ENCODE results near the gene KCNAB1.

The KCNAB1 gene

GRCh38 chr3:156144060-156144459 is 23.7 kb downstream of the KCNAB1 start:
- H3K9me3 ChIP-seq = no peaks in the 10 kb centered on the region
- no peak overlapping the region for H3K27ac ChIP-seq
- TF ChIP-seq, protein P1, sequence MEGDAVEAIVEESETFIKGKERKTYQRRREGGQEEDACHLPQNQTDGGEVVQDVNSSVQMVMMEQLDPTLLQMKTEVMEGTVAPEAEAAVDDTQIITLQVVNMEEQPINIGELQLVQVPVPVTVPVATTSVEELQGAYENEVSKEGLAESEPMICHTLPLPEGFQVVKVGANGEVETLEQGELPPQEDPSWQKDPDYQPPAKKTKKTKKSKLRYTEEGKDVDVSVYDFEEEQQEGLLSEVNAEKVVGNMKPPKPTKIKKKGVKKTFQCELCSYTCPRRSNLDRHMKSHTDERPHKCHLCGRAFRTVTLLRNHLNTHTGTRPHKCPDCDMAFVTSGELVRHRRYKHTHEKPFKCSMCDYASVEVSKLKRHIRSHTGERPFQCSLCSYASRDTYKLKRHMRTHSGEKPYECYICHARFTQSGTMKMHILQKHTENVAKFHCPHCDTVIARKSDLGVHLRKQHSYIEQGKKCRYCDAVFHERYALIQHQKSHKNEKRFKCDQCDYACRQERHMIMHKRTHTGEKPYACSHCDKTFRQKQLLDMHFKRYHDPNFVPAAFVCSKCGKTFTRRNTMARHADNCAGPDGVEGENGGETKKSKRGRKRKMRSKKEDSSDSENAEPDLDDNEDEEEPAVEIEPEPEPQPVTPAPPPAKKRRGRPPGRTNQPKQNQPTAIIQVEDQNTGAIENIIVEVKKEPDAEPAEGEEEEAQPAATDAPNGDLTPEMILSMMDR (IDR thresholded peaks at IDR 0.05) = no peak
- no peaks in the 10 kb centered on the region for H3K4me1 ChIP-seq (ENCODE audit: control insufficient read depth in 1 of 2, insufficient read depth in 1 of 2, low read depth in 1 of 2, low read length in 1 of 2)
- peaks cover 27% of the 10 kb centered on the region for H3K27me3 ChIP-seq
- H3K4me3 ChIP-seq (ENCODE audit: low read depth in 1 of 2, low read length in 1 of 2) = no peak overlapping the region
- no peaks in the 10 kb centered on the region for H3K36me3 ChIP-seq

DNA sequence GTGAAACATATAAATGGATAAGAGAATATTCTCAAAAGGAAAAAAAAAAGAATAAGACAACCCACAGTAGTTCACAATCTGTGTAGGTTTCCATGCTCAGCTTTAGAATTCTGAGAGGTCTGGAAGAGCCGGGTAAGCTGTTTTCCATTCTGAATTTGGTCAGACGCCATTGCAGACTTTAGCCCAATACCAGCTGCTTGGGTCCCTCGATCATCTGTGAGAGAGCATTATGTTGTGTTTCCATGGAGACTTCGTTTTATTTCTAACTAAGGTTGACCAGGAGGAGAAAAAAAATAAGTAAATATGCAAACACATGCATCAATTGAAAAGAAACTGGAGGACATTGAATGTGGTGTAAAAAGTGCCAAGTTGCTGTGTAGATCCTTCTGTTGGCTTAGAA is 25.5 kb downstream of the KCNAB1 start:
- H3K9me3 ChIP-seq = no peaks in the 10 kb centered on the region
- TF ChIP-seq, protein P1 (IDR thresholded peaks at IDR 0.05) = no peak
- peaks cover 27% of the 10 kb centered on the region for H3K27me3 ChIP-seq

GRCh38 chr3:156148345-156148945 is 28.1 kb downstream of the KCNAB1 start:
- no peaks in the 10 kb centered on the region for H3K9me3 ChIP-seq
- H3K4me3 ChIP-seq (ENCODE audit: low read depth in 1 of 2, low read length in 1 of 2) = no peak overlapping the region
- TF ChIP-seq, protein P1 (IDR thresholded peaks at IDR 0.05) = no peak

More for the DNA sequence above, 25.5 kb downstream of the KCNAB1 start:
- no peak overlapping the region for H3K27ac ChIP-seq
- H3K4me3 ChIP-seq (ENCODE audit: low read depth in 1 of 2, low read length in 1 of 2) = no peak overlapping the region
- H3K4me1 ChIP-seq (ENCODE audit: control insufficient read depth in 1 of 2, insufficient read depth in 1 of 2, low read depth in 1 of 2, low read length in 1 of 2) = no peaks in the 10 kb centered on the region
- no peaks in the 10 kb centered on the region for H3K36me3 ChIP-seq

GRCh38 chr3:156148946-156149381 is 28.6 kb downstream of the KCNAB1 start:
- no peaks in the 10 kb centered on the region for H3K9me3 ChIP-seq
- H3K27me3 ChIP-seq = peaks cover 27% of the 10 kb centered on the region
- H3K36me3 ChIP-seq = no peaks in the 10 kb centered on the region
- H3K4me3 ChIP-seq (ENCODE audit: low read depth in 1 of 2, low read length in 1 of 2) = no peak overlapping the region
- H3K4me1 ChIP-seq (ENCODE audit: control insufficient read depth in 1 of 2, insufficient read depth in 1 of 2, low read depth in 1 of 2, low read length in 1 of 2) = no peaks in the 10 kb centered on the region
- H3K27ac ChIP-seq = no peak overlapping the region
- TF ChIP-seq, protein P1 (IDR thresholded peaks at IDR 0.05) = no peak

More at GRCh38 chr3:156148345-156148945, 28.1 kb downstream of the KCNAB1 start:
- H3K27me3 ChIP-seq = peaks cover 27% of the 10 kb centered on the region
- H3K27ac ChIP-seq = no peak overlapping the region
- H3K36me3 ChIP-seq = no peaks in the 10 kb centered on the region
- H3K4me1 ChIP-seq (ENCODE audit: control insufficient read depth in 1 of 2, insufficient read depth in 1 of 2, low read depth in 1 of 2, low read length in 1 of 2) = no peaks in the 10 kb centered on the region

- H3K4me1 ChIP-seq (ENCODE audit: control insufficient read depth in 1 of 2, insufficient read depth in 1 of 2, low read depth in 1 of 2, low read length in 1 of 2) = no peaks in the 10 kb centered on the region
- peaks cover 17% of the 10 kb centered on the region for H3K27me3 ChIP-seq
- H3K9me3 ChIP-seq = no peaks in the 10 kb centered on the region
- H3K27ac ChIP-seq = no peak overlapping the region
- TF ChIP-seq, protein P1 (IDR thresholded peaks at IDR 0.05) = no peak
- no peaks in the 10 kb centered on the region for H3K36me3 ChIP-seq
- no peak overlapping the region for H3K4me3 ChIP-seq (ENCODE audit: low read depth in 1 of 2, low read length in 1 of 2)
Measured at GRCh38 chr3:156149876-156150275, 29.5 kb downstream of the KCNAB1 start.

All from neutrophil (primary cell).